HCT116 (cell line): Measurements from ENCODE around the gene RBM47. TPM values are rescaled to one million over a fixed set of nuclear protein-coding genes. Genes with fewer than 3 reads are reported as not detected.

ENCODE experiments used
- ATAC-seq: fragments of 200-7000 bp; cut with Tn5 transposase; 2 replicates; pipeline ENCODE4 v1.9.1; 2020; ENCODE audit warnings: mild to moderate bottlenecking, moderate library complexity
- BruUV-seq: library from RNA; stranded (reverse); fragments of 400-500 nt; replicated peaks from 2 replicates; lab custom pipeline; 2021; lab: Mats Ljungman, UMichigan
- CTCF ChIA-PET: fragments of 300-600 bp; sonication (Branson Sonifier 250); formaldehyde crosslinking; loops from one replicate; lab custom pipeline; 2021; ENCODE audit warnings: antibody characterized with exemption; lab: Charles Lee
- POLR2A ChIA-PET: fragments of 300-600, 350-600 bp; sonication (Branson Sonifier 250); formaldehyde crosslinking; loops from one replicate; lab custom pipeline; 2021; ENCODE audit warnings: antibody characterized with exemption; lab: Charles Lee
- RAD21 ChIA-PET, 2 experiments: fragments of 300-600 bp; sonication (Branson Sonifier 250); formaldehyde crosslinking; loops; one replicate each; lab custom pipeline; 2023; ENCODE audit warnings: low total read pairs in 2 of 2; ENCODE audit not compliant: uncharacterized antibody in 2 of 2, unreplicated experiment in 2 of 2, low non-redundant PET in 1 of 2; lab: Charles Lee
- DNase-seq: peaks from one replicate; pipeline ENCODE4 v3.0.0-alpha.2; 2010; ENCODE audit warnings: low read depth, low spot score
- H2AFZ ChIP-seq: fragments of 200-600 bp; shearing (Covaris generic), sonication (generic); 2 replicates; pipeline ENCODE4 v1.6.1; 2017; ENCODE audit warnings: low read depth, mixed run types, mixed read lengths, antibody characterized with exemption, low read length; ENCODE audit not compliant: poor library complexity, severe bottlenecking
- H3K27ac ChIP-seq: 2 replicates; pipeline ENCODE4 v1.5.1; 2012; ENCODE audit warnings: low read depth, low read length
- H3K27me3 ChIP-seq: fragments of 200-600 bp; sonication (generic); 2 replicates; pipeline ENCODE4 v1.6.1; 2016; ENCODE audit warnings: mixed run types, low read length, mixed read lengths; ENCODE audit not compliant: insufficient read depth
- H3K36me3 ChIP-seq, 2 experiments: fragments of 200-500 bp in 1 of 2; fragments of 200-600 bp in 1 of 2; sonication (Bioruptor generic) in 1 of 2; sonication (generic) in 1 of 2; 2 replicates each; pipeline versions ENCODE4 v1.5.1 to v1.6.1; 2014 to 2016; ENCODE audit warnings: low read length in 2 of 2, inconsistent platforms in 1 of 2, mixed read lengths in 1 of 2, mixed run types in 1 of 2; ENCODE audit not compliant: insufficient read depth in 2 of 2, control insufficient read depth in 1 of 2
- H3K4me1 ChIP-seq, 2 experiments: fragments of 200-600 bp in 1 of 2; sonication (generic) in 1 of 2; 2 replicates each; pipeline versions ENCODE4 v1.5.1 to v1.6.1; 2012 to 2017; ENCODE audit warnings: low read length in 2 of 2, inconsistent platforms in 1 of 2, mild to moderate bottlenecking in 1 of 2, mixed read lengths in 1 of 2, mixed run types in 1 of 2, moderate library complexity in 1 of 2; ENCODE audit not compliant: insufficient read depth in 2 of 2, control insufficient read depth in 1 of 2
- H3K4me2 ChIP-seq: fragments of 200-600 bp; sonication (generic); 2 replicates; pipeline ENCODE4 v1.6.1; 2017; ENCODE audit warnings: mixed run types, low read length, mixed read lengths
- H3K4me3 ChIP-seq, 2 experiments: fragments of 200-600 bp in 1 of 2; sonication (generic) in 1 of 2; replicated peaks in 1 of 2; 2 replicates each; pipeline ENCODE4 v1.5.1; 2011 to 2016; ENCODE audit warnings: low read length in 2 of 2, control low read depth in 1 of 2, low read depth in 1 of 2, mild to moderate bottlenecking in 1 of 2, mixed read lengths in 1 of 2, mixed run types in 1 of 2
- H3K79me2 ChIP-seq: fragments of 200-600 bp; sonication (generic); 2 replicates; pipeline ENCODE4 v1.6.1; 2017; ENCODE audit warnings: mild to moderate bottlenecking, mixed run types, low read length, moderate library complexity, mixed read lengths; ENCODE audit not compliant: insufficient read depth
- H3K9ac ChIP-seq: fragments of 200-600 bp; sonication (generic); 2 replicates; pipeline ENCODE4 v1.6.1; 2016; ENCODE audit warnings: low read length, mixed read lengths
- H3K9me2 ChIP-seq: fragments of 200-600 bp; sonication (generic), shearing (Covaris generic); 2 replicates; pipeline ENCODE4 v1.6.1; 2017; ENCODE audit warnings: mixed run types, mild to moderate bottlenecking, moderate library complexity; ENCODE audit not compliant: insufficient read depth
- H3K9me3 ChIP-seq, 2 experiments: fragments of 200-500 bp in 1 of 2; fragments of 200-600 bp in 1 of 2; sonication (Bioruptor generic) in 1 of 2; sonication (generic) in 1 of 2; 2 replicates each; pipeline ENCODE4 v1.6.1; 2014 to 2017; ENCODE audit warnings: low read length in 2 of 2, mixed read lengths in 2 of 2, inconsistent platforms in 1 of 2, low read depth in 1 of 2, mild to moderate bottlenecking in 1 of 2, mixed run types in 1 of 2, moderate library complexity in 1 of 2; ENCODE audit not compliant: control insufficient read depth in 1 of 2, insufficient read depth in 1 of 2
- H4K20me1 ChIP-seq: fragments of 200-600 bp; sonication (generic), shearing (Covaris generic); 2 replicates; pipeline ENCODE4 v1.6.1; 2017; ENCODE audit warnings: mixed run types, mild to moderate bottlenecking, moderate library complexity; ENCODE audit not compliant: insufficient read depth
- CEBPB ChIP-seq: IDR thresholded peaks from 2 replicates; pipeline ENCODE4 v1.6.1; 2012; ENCODE audit warnings: low read depth
- FOSL1 ChIP-seq: IDR thresholded peaks from 2 replicates; pipeline ENCODE4 v1.6.1; 2012; ENCODE audit warnings: low read depth
- intact Hi-C: fragments of 100-400 bp; cut with micrococcal nuclease; formaldehyde crosslinking; loops from 2 replicates; pipeline ENCODE4 v1.10.0; 2022
- total RNA-seq: library from RNA; stranded (reverse); gene quantifications from one replicate; pipeline ENCODE4 v1.2.1, GENCODE V29; 2021; ENCODE audit not compliant: unreplicated experiment
- TF ChIP-seq, protein P1 (sequence below): IDR thresholded peaks from 2 replicates; pipeline ENCODE4 v1.6.1; 2011; ENCODE audit warnings: mild to moderate bottlenecking, low read length, moderate library complexity; ENCODE audit not compliant: insufficient replicate concordance; ENCODE audit errors: extremely low read depth

Gene RBM47
- total RNA-seq, 1 experiment from 2014 or later: 22.2 TPM

DNA sequence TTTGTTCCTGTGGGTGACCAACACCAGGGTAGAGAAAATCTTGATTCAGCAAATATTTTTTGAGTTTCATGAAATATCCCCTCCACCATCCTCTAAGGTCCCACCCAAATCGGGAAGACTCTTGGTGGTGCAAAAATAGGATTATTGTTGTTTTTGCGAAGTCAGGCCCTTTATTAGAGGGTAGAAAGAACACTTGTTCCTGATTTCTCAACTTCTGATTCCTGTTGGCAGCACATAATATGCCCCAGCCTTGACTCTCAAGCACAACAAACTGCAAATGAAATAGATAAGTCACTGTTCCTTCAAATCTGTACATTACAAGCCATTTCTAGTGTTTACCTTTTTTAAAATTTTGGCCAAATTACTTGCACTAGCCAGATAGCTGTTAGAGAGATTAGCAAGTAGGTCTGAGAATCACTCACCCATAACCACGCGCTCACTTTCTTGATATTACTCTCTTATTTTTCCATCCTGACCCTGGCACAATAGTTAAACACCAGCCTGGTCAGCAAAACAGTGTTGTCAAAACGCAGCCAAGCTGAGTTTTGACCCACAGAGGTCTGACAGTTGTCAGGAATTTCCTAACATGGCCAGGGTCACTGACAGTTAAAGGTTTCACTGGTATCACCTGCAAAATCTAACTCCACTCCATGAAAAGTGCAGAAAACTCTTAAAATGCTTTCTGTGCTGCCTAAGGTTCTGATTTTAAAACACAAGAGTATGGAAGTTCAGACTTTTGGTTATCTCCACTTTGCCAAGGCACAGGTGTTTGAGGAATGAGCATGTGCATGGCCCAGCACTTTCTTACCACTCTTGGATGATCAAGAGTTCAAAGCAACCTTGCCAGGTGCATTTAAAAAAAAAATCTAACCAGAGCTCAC, 69.8 kb downstream of the RBM47 start (continued):
- TF ChIP-seq CEBPB (no peak), FOSL1 (no peak)

DNA sequence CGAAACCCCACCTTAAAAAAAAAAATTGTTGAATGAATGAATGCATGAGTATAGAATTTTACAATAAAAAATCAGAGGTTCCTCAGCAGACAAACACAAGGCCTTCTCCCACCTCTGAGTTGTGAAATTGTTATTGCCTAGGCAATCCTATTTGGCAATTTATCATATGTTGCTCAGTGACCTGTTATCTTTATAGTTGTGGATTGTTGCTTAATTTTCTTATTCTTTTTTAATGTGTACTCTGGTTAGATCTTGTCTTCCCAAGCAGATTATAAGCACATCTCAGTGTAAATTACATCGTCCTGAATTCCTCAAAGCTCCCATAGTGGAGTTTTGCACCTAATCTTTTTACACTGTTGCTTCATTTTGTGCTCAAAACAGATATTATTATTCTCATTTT, 71.9 kb downstream of the RBM47 start:
- H3K36me3 ChIP-seq: no peaks in the 10 kb centered on the region

More for the DNA sequence above, 71.9 kb downstream of the RBM47 start:
- Histone ChIP-seq H3K79me2 (no peaks in the 10 kb centered on the region), H3K9ac (no peak overlapping the region), H3K4me3 (no peak overlapping the region), H3K9me2 (no peaks in the 10 kb centered on the region), H4K20me1 (no peaks in the 10 kb centered on the region), H3K4me1 (peaks cover 24 to 44% of the 10 kb centered on the region in 2 experiments), H3K27ac (no peak overlapping the region), H2AFZ (no peak overlapping the region), H3K4me2 (no peak overlapping the region), H3K9me3 (no peaks in the 10 kb centered on the region), H3K27me3 (no peaks in the 10 kb centered on the region)
- DNase-seq: no peak
- intact Hi-C loops: loop anchor here (10.0 kb wide), 1 partner anchor 243 kb away; no protein-coding TSS in a partner anchor
- BruUV-seq: no TSS peak
- CTCF ChIA-PET: no interaction called here
- TF ChIP-seq, protein P1, sequence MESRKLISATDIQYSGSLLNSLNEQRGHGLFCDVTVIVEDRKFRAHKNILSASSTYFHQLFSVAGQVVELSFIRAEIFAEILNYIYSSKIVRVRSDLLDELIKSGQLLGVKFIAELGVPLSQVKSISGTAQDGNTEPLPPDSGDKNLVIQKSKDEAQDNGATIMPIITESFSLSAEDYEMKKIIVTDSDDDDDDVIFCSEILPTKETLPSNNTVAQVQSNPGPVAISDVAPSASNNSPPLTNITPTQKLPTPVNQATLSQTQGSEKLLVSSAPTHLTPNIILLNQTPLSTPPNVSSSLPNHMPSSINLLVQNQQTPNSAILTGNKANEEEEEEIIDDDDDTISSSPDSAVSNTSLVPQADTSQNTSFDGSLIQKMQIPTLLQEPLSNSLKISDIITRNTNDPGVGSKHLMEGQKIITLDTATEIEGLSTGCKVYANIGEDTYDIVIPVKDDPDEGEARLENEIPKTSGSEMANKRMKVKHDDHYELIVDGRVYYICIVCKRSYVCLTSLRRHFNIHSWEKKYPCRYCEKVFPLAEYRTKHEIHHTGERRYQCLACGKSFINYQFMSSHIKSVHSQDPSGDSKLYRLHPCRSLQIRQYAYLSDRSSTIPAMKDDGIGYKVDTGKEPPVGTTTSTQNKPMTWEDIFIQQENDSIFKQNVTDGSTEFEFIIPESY: no peak
- POLR2A ChIA-PET: no interaction called here
- no peak for ATAC-seq
- RAD21 ChIA-PET: no interaction called here
